CD14-positive monocyte (primary cell): Measurements from ENCODE around the gene SYS1. TPM values are rescaled to one million over a fixed set of nuclear protein-coding genes. Genes with fewer than 3 reads are reported as not detected.

ENCODE experiments used
- DNase-seq, 3 donors: peaks; one replicate each; pipeline ENCODE4 v3.0.0-alpha.2; 2011 to 2022
- H2AFZ ChIP-seq: 2 replicates; pipeline ENCODE4 v1.6.0; 2012; ENCODE audit warnings: mild to moderate bottlenecking, low read depth, low read length, inconsistent platforms; ENCODE audit not compliant: insufficient read depth, poor library complexity, severe bottlenecking
- H3K27ac ChIP-seq, 2 donors: 1 replicate in 1 of 2; 2 replicates in 1 of 2; pipeline ENCODE4 v1.5.1; 2012 to 2013; ENCODE audit warnings: low read length in 2 of 2, control low read depth in 1 of 2, inconsistent platforms in 1 of 2, low read depth in 1 of 2, mild to moderate bottlenecking in 1 of 2
- H3K27me3 ChIP-seq, 2 donors: one replicate each; pipeline versions ENCODE4 v1.6.0 to v1.6.1; 2011 to 2013; ENCODE audit warnings: low read length in 2 of 2; ENCODE audit not compliant: control insufficient read depth in 2 of 2, insufficient read depth in 2 of 2
- H3K36me3 ChIP-seq, 2 donors: replicated peaks in 1 of 2; 1 replicate in 1 of 2; 2 replicates in 1 of 2; pipeline versions ENCODE4 v1.5.1 to v1.6.1; 2012 to 2013; ENCODE audit warnings: low read length in 2 of 2, control low read depth in 1 of 2, inconsistent platforms in 1 of 2, mild to moderate bottlenecking in 1 of 2; ENCODE audit not compliant: insufficient read depth in 2 of 2, control insufficient read depth in 1 of 2
- H3K4me1 ChIP-seq, 2 donors: 1 replicate in 1 of 2; 2 replicates in 1 of 2; pipeline versions ENCODE4 v1.5.1 to v1.6.1; 2012 to 2013; ENCODE audit warnings: low read length in 2 of 2, control low read depth in 1 of 2, inconsistent platforms in 1 of 2, mild to moderate bottlenecking in 1 of 2, moderate library complexity in 1 of 2; ENCODE audit not compliant: insufficient read depth in 2 of 2, control insufficient read depth in 1 of 2
- H3K4me2 ChIP-seq: replicated peaks from 2 replicates; pipeline ENCODE3; 2012; ENCODE audit warnings: low read length, moderate library complexity, mild to moderate bottlenecking; ENCODE audit not compliant: poor library complexity, severe bottlenecking; ENCODE audit errors: extremely low read depth
- H3K4me3 ChIP-seq, 3 experiments: fragments of 200-600 bp in 1 of 3; sonication (generic) in 1 of 3; replicated peaks in 1 of 3; 1 replicate in 2 of 3; 2 replicates in 1 of 3; pipeline ENCODE4 v1.5.1; 2011 to 2013; ENCODE audit warnings: low read length in 3 of 3, mild to moderate bottlenecking in 3 of 3, control low read depth in 2 of 3, low read depth in 2 of 3, inconsistent platforms in 1 of 3, moderate library complexity in 1 of 3
- H3K79me2 ChIP-seq: 2 replicates; pipeline ENCODE4 v1.6.0; 2012; ENCODE audit warnings: mild to moderate bottlenecking, control low read depth, inconsistent platforms, low read length, moderate library complexity; ENCODE audit not compliant: insufficient read depth
- H3K9ac ChIP-seq: 2 replicates; pipeline ENCODE4 v1.6.0; 2017; ENCODE audit warnings: low read length, mild to moderate bottlenecking; ENCODE audit not compliant: insufficient read depth, poor library complexity, severe bottlenecking
- H3K9me3 ChIP-seq, 2 donors: replicated peaks in 1 of 2; 1 replicate in 1 of 2; 2 replicates in 1 of 2; pipeline versions ENCODE4 v1.5.1 to v1.6.1; 2012 to 2013; ENCODE audit warnings: low read length in 2 of 2, control low read depth in 1 of 2; ENCODE audit not compliant: control insufficient read depth in 1 of 2, insufficient read depth in 1 of 2
- H4K20me1 ChIP-seq: 2 replicates; pipeline ENCODE4 v1.6.0; 2012; ENCODE audit warnings: mild to moderate bottlenecking, low read length, control low read depth, moderate library complexity; ENCODE audit not compliant: insufficient read depth
- H3K27ac Mint-ChIP-seq, 7 donors: one replicate each; pipeline ENCODE4 v1.8.0; 2020; ENCODE audit warnings: mild to moderate bottlenecking in 7 of 7, mixed read lengths in 7 of 7, moderate library complexity in 6 of 7, inconsistent platforms in 2 of 7
- H3K27me3 Mint-ChIP-seq, 3 donors: one replicate each; pipeline ENCODE4 v1.8.0; 2021 to 2022; ENCODE audit warnings: low read depth in 3 of 3, mild to moderate bottlenecking in 3 of 3, mixed read lengths in 3 of 3, moderate library complexity in 3 of 3, inconsistent platforms in 1 of 3
- H3K36me3 Mint-ChIP-seq, 2 donors: one replicate each; pipeline ENCODE4 v1.8.0; 2020; ENCODE audit warnings: mixed read lengths in 2 of 2, inconsistent platforms in 1 of 2, mild to moderate bottlenecking in 1 of 2
- H3K4me1 Mint-ChIP-seq: one replicate; pipeline ENCODE4 v1.8.0; 2020; ENCODE audit warnings: mild to moderate bottlenecking, mixed read lengths
- H3K4me3 Mint-ChIP-seq, 2 donors: one replicate each; pipeline ENCODE4 v1.8.0; 2020; ENCODE audit warnings: mild to moderate bottlenecking in 2 of 2, mixed read lengths in 2 of 2, moderate library complexity in 1 of 2
- H3K9me3 Mint-ChIP-seq, 7 donors: one replicate each; pipeline ENCODE4 v1.8.0; 2020 to 2022; ENCODE audit warnings: mixed read lengths in 7 of 7, mild to moderate bottlenecking in 6 of 7, moderate library complexity in 6 of 7, inconsistent platforms in 2 of 7
- CTCF ChIP-seq: fragments of 200-600 bp; IDR thresholded peaks from one replicate; pipeline ENCODE4 v1.8.0; 2022; ENCODE audit warnings: antibody characterized with exemption, mild to moderate bottlenecking
- WGBS: methylation state at CpG from one replicate; pipeline ENCODE4 v1.1.5; 2013; ENCODE audit warnings: missing lambda C conversion rate; ENCODE audit not compliant: insufficient coverage; 5-methylcytosine and 5-hydroxymethylcytosine counted together
- intact Hi-C, 2 donors: fragments of 100-400 bp; cut with micrococcal nuclease; formaldehyde crosslinking; loops; one replicate each; pipeline versions ENCODE4 v1.15.0 to v1.15.1; 2023
- polyA plus RNA-seq, 3 donors: library from polyadenylated mRNA; depleted of rRNA in 1 of 3; unstranded in 2 of 3; stranded (reverse) in 1 of 3; fragments of 300-500 nt in 2 of 3; fragments of >200 nt in 1 of 3; fragmentation: Illumina TruSeq in 2 of 3; gene quantifications; 1 replicate in 2 of 3; 2 replicates in 1 of 3; pipeline ENCODE4 v1.2.3, GENCODE V29; 2012 to 2021

The SYS1 gene
- polyA plus RNA-seq, 3 donors: 16.8 to 23.1 (median 22.1) TPM

GRCh38 chr20:45336530-45337366, 26.2 kb upstream of the SYS1 start:
- H3K27me3 Mint-ChIP-seq: no peaks in the 10 kb centered on the region
- Histone ChIP-seq H3K4me3 (no peak overlapping the region), H2AFZ (no peak overlapping the region), H4K20me1 (no peaks in the 10 kb centered on the region), H3K79me2 (no peaks in the 10 kb centered on the region), H3K4me2 (no peak overlapping the region), H3K27ac (no peak overlapping the region), H3K36me3 (no peaks in the 10 kb centered on the region), H3K27me3 (no peaks in the 10 kb centered on the region), H3K9ac (no peak overlapping the region), H3K9me3 (no peaks in the 10 kb centered on the region), H3K4me1 (no peaks in the 10 kb centered on the region)
- intact Hi-C loops: no loop called here
- H3K36me3 Mint-ChIP-seq: peaks cover 6 to 19% of the 10 kb centered on the region in 2 donors
- no peak for TF ChIP-seq CTCF
- no peak for DNase-seq
- no peaks in the 10 kb centered on the region for H3K4me1 Mint-ChIP-seq
- H3K27ac Mint-ChIP-seq: peak overlapping the region in 2 of 7 donors; percentile 22 to 72
- WGBS: 93% methylated on average over 10 of the region's 11 CpGs
- peaks cover 0 to 2% (median 0%) of the 10 kb centered on the region in 7 donors for H3K9me3 Mint-ChIP-seq
- no peak overlapping the region for H3K4me3 Mint-ChIP-seq

GRCh38 chr20:45337367-45338120, 25.4 kb upstream of the SYS1 start:
- Histone ChIP-seq H3K9ac (no peak overlapping the region), H4K20me1 (no peaks in the 10 kb centered on the region), H3K27ac (no peak overlapping the region), H3K4me3 (no peak overlapping the region), H3K27me3 (no peaks in the 10 kb centered on the region), H3K79me2 (no peaks in the 10 kb centered on the region), H3K36me3 (no peaks in the 10 kb centered on the region), H3K4me1 (no peaks in the 10 kb centered on the region), H3K9me3 (no peaks in the 10 kb centered on the region), H3K4me2 (no peak overlapping the region), H2AFZ (no peak overlapping the region)
- TF ChIP-seq CTCF: no peak
- no peak for DNase-seq
- over 99% methylated on average over 12 of the region's 15 CpGs for WGBS
- Mint-ChIP-seq H3K27ac (peak overlapping the region in 2 of 7 donors; percentile 22 to 29), H3K4me3 (no peak overlapping the region), H3K4me1 (peaks cover under 1% of the 10 kb centered on the region), H3K36me3 (peaks cover 6 to 15% of the 10 kb centered on the region in 2 donors), H3K9me3 (peaks cover 0 to 2% (median 0%) of the 10 kb centered on the region in 7 donors), H3K27me3 (no peaks in the 10 kb centered on the region)
- intact Hi-C loops: no loop called here
